ENCODE data around the gene UBALD2.
"Not testable (repeated sequence)": the region's sequence is repeated elsewhere in the genome, so short reads cannot be mapped to it uniquely, and the experiment has no call there.

UBALD2 gene

DNA sequence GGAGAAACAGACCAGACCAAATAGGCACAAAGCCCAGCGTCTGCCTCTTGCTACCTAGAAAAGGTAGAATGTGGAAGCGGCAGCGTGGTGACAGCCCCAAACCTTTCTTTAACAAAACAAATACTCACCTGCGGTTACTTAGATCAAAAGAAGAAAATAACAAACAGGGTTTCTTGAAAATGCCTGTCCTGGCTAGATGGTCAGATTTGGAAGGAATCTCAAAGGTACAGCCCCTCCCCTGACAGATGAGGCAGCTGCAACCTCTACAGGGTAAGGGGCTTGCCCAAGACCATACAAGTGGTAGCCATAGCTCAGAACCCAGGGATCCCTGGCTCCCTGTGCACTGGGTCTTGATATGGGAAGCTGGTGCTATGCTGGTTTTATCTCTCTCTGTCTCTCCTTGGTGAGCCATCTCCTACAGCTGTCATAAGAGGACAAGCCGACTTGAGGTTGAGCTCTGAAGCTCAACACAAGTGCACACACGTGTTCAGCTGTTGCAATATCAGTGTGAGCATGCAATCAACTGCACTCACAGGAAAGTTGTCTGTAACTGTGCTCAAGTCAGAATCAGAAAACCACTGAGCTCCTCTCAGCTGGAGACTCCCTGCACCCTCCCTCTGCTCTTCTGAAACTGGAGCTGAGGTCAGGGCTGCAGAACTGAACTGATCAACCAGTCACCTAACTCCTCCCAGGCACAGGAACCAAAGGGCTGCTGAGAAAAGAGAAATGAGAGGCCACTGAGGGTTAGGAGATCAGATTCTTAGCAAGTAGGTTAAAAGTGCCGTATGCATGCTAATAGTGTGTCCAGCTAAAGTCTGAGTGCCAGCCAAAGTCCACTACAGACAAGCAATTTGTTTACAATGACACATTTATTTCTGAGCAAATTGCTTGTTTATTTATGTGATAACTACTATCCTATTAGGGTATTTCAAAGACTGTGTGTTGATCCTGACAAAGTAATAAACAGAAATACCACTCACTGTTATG lies 18.8 kb upstream of the UBALD2 start:
- Histone ChIP-seq H3K9me3 (ENCODE audit: control insufficient read depth in 2 of 2, low read length in 2 of 2) (no peaks in the 10 kb centered on the region), H3K27ac (ENCODE audit: low read length) (no peak overlapping the region), H3K4me1 (ENCODE audit: control insufficient read depth, insufficient read depth, low read length) (peaks cover 1% of the 10 kb centered on the region), H3K36me3 (ENCODE audit: control insufficient read depth in 2 of 2, insufficient read depth in 2 of 2, low read length in 2 of 2) (no peaks in the 10 kb centered on the region), H3K9ac (ENCODE audit: low read length in 2 of 2) (no peak overlapping the region), H3K4me3 (ENCODE audit: low read length in 2 of 2) (no peak overlapping the region), H3K27me3 (ENCODE audit: control insufficient read depth in 1 of 2, insufficient read depth in 2 of 2, low read length in 2 of 2) (peaks cover 0 to 3% of the 10 kb centered on the region in 2 donors)

DNA sequence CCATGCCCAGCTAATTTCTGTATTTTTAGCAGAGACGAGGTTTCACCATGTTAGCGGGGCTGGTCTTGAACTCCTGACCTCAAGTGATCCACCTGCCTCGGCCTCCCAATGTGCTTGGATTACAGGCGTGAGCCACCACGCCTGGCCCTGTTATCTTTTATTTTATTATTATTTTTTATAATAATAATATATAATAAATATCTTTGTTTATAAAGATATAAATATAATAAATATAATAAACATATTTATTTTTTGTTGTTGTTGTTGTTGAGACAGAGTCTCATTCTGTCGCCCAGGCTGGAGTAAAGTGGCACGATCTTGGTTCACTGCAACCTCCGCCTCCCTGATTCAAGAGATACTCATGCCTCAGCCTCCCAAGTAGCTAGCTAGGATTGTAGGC lies 17.8 kb upstream of the UBALD2 start:
- Histone ChIP-seq H3K27me3 (ENCODE audit: control insufficient read depth in 1 of 2, insufficient read depth in 2 of 2, low read length in 2 of 2) (peaks cover 0 to 7% of the 10 kb centered on the region in 2 donors), H3K4me1 (ENCODE audit: control insufficient read depth, insufficient read depth, low read length) (no peaks in the 10 kb centered on the region), H3K27ac (ENCODE audit: low read length) (no peak overlapping the region), H3K36me3 (ENCODE audit: control insufficient read depth in 2 of 2, insufficient read depth in 2 of 2, low read length in 2 of 2) (no peaks in the 10 kb centered on the region), H3K4me3 (ENCODE audit: low read length in 2 of 2) (no peak overlapping the region), H3K9me3 (ENCODE audit: control insufficient read depth in 2 of 2, low read length in 2 of 2) (no peaks in the 10 kb centered on the region), H3K9ac (ENCODE audit: low read length in 2 of 2) (no peak overlapping the region)

DNA sequence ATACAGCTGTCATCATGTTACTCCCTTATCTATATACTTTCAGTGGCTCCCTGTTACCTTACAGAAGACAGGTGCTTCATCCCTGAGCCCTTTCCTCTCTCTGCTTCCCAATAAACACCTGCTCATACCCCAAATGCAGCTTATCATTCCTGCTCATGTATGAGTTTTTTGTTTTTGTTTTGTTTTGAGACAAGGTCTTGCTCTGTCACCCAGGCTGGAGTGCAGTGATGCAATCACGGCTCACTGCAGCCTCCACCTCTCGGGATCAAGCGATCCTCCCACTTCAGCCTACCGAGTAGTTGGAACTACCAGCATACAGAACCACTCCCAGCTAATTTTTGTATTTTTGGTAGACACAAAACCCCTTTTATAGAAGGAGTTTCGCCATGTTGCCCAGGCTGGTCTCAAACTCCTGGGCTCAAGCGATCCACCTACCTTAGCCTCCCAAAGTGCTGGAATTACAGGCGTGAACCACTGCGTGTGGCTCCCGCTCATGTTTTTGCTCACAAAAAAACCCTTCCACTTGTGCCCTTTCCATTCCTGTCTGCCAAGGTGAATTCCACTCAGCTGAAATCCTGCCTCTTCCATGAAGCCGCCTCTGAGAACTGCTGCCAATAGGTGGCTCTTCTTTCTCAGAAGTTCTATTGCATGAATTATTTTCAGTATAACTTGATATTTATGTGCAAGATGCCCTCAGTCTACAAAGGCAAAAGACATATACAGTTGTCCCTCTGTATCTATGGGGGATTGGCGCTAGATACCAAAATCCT lies 16.9 kb upstream of the UBALD2 start:
- no peak overlapping the region for H3K27ac ChIP-seq (ENCODE audit: low read length)
- no peak overlapping the region for H3K4me3 ChIP-seq (ENCODE audit: low read length in 2 of 2)
- H3K9ac ChIP-seq (ENCODE audit: low read length in 2 of 2): no peak overlapping the region
- H3K27me3 ChIP-seq (ENCODE audit: control insufficient read depth in 1 of 2, insufficient read depth in 2 of 2, low read length in 2 of 2): peaks cover under 1 to 8% of the 10 kb centered on the region in 2 donors
- peaks cover under 1% of the 10 kb centered on the region for H3K4me1 ChIP-seq (ENCODE audit: control insufficient read depth, insufficient read depth, low read length)
- no peaks in the 10 kb centered on the region for H3K9me3 ChIP-seq (ENCODE audit: control insufficient read depth in 2 of 2, low read length in 2 of 2)
- H3K36me3 ChIP-seq (ENCODE audit: control insufficient read depth in 2 of 2, insufficient read depth in 2 of 2, low read length in 2 of 2): no peaks in the 10 kb centered on the region

DNA sequence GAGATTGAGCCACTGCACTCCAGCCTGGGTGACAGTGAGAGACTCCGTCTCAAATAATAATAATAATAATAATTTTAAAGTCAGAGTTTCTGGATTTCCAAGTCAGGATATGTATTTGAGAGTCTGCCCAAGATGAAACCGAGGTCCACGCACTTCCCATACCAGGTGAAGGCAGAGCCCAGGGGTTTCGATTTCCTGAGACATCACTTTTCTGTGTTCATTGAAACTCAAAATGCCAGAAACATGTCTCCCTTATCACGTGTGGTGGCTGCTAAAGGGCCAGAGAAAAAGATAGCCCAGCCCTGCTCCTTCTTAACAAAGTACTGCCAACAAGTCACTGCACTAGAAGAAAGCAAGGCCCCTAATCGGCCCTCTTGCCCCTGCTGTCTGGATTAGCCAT lies 15.0 kb upstream of the UBALD2 start:
- Histone ChIP-seq H3K36me3 (ENCODE audit: control insufficient read depth in 2 of 2, insufficient read depth in 2 of 2, low read length in 2 of 2) (no peaks in the 10 kb centered on the region), H3K9ac (ENCODE audit: low read length in 2 of 2) (no peak overlapping the region), H3K9me3 (ENCODE audit: control insufficient read depth in 2 of 2, low read length in 2 of 2) (no peaks in the 10 kb centered on the region), H3K27me3 (ENCODE audit: control insufficient read depth in 1 of 2, insufficient read depth in 2 of 2, low read length in 2 of 2) (peaks cover 3 to 11% of the 10 kb centered on the region in 2 donors), H3K27ac (ENCODE audit: low read length) (no peak overlapping the region), H3K4me1 (ENCODE audit: control insufficient read depth, insufficient read depth, low read length) (peaks cover 3% of the 10 kb centered on the region), H3K4me3 (ENCODE audit: low read length in 2 of 2) (no peak overlapping the region)

DNA sequence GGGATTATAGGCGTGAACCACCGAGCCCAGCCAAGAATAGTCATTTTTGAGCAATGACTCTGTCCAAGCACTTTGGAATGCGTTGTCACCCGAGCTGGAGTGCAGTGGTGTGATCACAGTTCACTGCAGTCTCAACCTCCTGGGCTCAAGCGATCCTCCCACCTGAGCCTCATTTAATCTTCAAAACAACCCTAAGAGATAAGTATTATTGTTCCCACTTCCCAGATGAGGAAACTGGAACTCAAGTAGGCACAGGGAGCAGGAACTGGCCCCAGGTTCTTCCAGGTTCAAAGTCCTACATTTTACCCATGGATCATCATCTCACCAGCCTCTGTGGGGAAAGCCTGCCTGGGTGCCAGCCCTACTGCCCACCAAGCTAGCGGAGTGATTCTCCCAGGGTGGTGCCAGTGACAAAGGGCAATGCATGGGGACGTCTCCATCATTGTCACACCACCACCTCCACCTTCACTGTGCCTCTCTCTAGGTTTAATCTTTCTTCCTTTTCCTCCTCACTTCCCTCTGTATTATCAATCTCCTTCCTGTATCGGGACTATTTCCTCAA lies 13.6 kb upstream of the UBALD2 start:
- no peaks in the 10 kb centered on the region for H3K9me3 ChIP-seq (ENCODE audit: control insufficient read depth in 2 of 2, low read length in 2 of 2)
- peaks cover 3% of the 10 kb centered on the region for H3K4me1 ChIP-seq (ENCODE audit: control insufficient read depth, insufficient read depth, low read length)
- H3K36me3 ChIP-seq (ENCODE audit: control insufficient read depth in 2 of 2, insufficient read depth in 2 of 2, low read length in 2 of 2): no peaks in the 10 kb centered on the region
- H3K4me3 ChIP-seq (ENCODE audit: low read length in 2 of 2): no peak overlapping the region
- H3K27ac ChIP-seq (ENCODE audit: low read length): peak overlapping the region; percentile 24
- peaks cover 3 to 11% of the 10 kb centered on the region in 2 donors for H3K27me3 ChIP-seq (ENCODE audit: control insufficient read depth in 1 of 2, insufficient read depth in 2 of 2, low read length in 2 of 2)
- H3K9ac ChIP-seq (ENCODE audit: low read length in 2 of 2): no peak overlapping the region

DNA sequence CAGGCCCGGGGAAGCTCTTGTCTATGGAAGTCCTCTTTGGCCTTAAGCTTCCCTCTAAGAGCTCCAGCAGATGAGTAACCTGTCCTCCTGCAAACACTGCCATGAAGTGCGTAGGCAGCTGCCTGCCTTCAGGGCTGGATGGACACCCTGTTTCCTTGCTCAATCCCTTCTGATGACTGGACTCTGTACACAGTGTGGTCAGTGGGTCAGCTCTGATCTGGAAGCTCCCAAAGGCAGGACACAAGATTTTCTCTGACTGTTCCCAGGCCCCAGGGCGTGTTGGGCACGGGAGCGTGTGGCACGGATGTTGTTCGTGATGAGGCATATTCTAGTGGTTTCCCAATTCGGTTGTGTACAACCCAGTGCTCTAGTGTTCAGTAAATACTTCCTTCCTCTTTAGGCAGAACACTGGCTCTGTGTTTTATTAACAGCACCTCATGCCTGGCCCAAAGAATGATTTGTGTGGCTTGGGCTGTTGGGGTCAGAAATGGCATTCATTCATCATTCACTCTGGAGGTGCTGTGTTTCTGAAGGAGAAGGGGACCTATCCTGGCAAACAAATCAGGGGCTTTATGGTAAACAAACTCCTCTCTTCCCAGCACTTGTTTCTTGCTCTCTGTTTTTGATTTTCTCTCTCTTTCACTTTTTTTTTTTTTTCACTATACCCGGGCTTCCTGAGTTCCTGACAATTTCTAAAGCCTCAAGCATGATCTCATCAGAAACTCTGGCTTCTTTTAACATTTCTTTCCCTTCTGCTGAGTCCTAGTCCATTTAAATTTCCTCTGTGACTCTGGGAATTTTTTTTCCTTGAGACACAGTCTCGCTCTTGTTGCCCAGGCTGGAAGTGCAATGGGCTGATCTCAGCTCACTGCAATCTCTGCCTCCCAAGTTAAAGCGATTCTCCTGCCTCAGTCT lies 12.9 kb upstream of the UBALD2 start:
- Histone ChIP-seq H3K4me3 (ENCODE audit: low read length in 2 of 2) (no peak overlapping the region), H3K27me3 (ENCODE audit: control insufficient read depth in 1 of 2, insufficient read depth in 2 of 2, low read length in 2 of 2) (peaks cover 3 to 11% of the 10 kb centered on the region in 2 donors), H3K9ac (ENCODE audit: low read length in 2 of 2) (peak overlapping the region in 1 of 2 donors; percentile 13), H3K4me1 (ENCODE audit: control insufficient read depth, insufficient read depth, low read length) (peaks cover 3% of the 10 kb centered on the region), H3K36me3 (ENCODE audit: control insufficient read depth in 2 of 2, insufficient read depth in 2 of 2, low read length in 2 of 2) (no peaks in the 10 kb centered on the region), H3K9me3 (ENCODE audit: control insufficient read depth in 2 of 2, low read length in 2 of 2) (no peaks in the 10 kb centered on the region), H3K27ac (ENCODE audit: low read length) (peak overlapping the region; percentile 24)

DNA sequence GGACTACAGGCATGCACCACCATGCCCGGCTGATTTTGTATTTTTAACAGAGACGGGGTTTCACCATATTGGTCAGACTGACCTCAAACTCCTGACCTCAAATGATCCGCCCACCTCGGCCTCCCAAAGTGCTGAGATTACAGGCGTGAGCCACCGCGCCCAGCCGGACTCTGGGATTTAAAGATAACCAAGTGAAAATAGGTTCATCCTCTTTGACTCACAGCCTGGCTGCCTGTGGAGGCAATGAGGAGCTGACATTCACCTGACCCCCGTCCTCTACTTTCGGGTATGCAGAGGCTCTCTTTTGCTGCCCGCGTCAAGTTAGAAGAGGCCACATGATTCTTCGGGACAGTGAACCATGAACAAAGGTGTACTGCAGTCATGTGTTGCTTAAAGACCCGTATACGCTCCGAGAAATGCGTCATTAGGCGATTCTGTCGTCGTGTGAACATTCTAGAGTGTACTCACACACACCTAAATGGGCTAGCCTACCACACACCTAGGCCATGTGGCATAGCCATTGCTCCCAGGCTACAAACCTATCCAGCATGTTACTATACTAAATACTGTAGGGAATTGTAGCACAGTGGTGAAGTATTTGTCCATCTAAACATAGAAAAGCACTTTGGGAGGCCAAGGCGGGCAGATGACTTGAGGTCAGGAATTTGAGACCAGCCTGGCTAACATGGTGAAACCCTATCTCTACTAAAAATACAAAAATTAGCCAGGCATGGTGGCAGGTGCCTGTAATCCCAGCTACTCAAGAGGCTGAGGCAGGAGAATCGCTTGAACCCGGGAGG lies 12.0 kb upstream of the UBALD2 start:
- H3K27ac ChIP-seq (ENCODE audit: low read length); H3K36me3 ChIP-seq (ENCODE audit: control insufficient read depth in 2 of 2, insufficient read depth in 2 of 2, low read length in 2 of 2); H3K9ac ChIP-seq (ENCODE audit: low read length in 2 of 2): not testable (repeated sequence)

DNA sequence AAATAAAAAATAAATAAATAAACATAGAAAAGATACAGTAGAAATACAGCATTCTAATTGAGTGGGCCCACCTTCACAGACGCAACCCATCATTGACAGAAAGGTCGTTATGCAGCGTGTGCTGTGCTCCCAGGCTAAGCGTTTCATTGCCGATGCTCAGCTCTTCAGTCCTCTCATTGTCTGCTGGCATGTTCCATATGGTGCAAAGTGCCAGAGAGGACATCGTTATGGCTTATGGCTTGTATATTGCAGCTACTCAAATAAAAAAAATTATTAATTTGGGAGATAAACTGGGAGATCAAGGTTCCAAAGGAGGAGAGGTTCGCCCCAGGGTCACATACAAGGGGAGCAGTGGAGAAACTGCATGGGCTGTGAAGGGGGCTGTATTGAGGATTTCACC lies 11.3 kb upstream of the UBALD2 start:
- Histone ChIP-seq H3K9ac (ENCODE audit: low read length in 2 of 2) (no peak overlapping the region), H3K27ac (ENCODE audit: low read length) (no peak overlapping the region), H3K4me1 (ENCODE audit: control insufficient read depth, insufficient read depth, low read length) (peaks cover 3% of the 10 kb centered on the region)

More for the DNA sequence above, 12.0 kb upstream of the UBALD2 start:
- not testable (repeated sequence) for H3K4me3 ChIP-seq (ENCODE audit: low read length in 2 of 2); H3K4me1 ChIP-seq (ENCODE audit: control insufficient read depth, insufficient read depth, low read length); H3K9me3 ChIP-seq (ENCODE audit: control insufficient read depth in 2 of 2, low read length in 2 of 2)
- H3K27me3 ChIP-seq (ENCODE audit: control insufficient read depth in 1 of 2, insufficient read depth in 2 of 2, low read length in 2 of 2): peaks cover 3 to 11% of the 10 kb centered on the region in 2 donors

DNA sequence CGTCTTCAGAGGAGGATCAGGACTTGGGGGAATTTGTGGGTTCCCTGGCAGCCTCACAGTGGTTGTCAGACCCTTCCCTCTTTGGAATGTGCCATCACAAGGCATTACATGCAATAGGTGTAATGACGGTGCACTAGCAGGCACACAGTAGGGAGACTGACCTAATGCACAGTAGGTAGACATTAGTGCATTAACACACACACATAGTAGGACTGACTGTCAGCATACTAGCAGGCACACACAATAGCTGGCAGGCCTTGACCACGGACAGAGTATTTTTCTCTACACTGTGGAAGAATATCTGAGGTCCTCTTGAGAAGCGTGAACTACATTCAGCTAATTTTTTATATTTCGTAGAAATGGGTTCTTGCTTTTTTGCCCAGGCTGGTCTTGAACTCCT lies 10.9 kb upstream of the UBALD2 start:
- peaks cover 3% of the 10 kb centered on the region for H3K4me1 ChIP-seq (ENCODE audit: control insufficient read depth, insufficient read depth, low read length)
- no peaks in the 10 kb centered on the region for H3K9me3 ChIP-seq (ENCODE audit: control insufficient read depth in 2 of 2, low read length in 2 of 2)
- H3K27me3 ChIP-seq (ENCODE audit: control insufficient read depth in 1 of 2, insufficient read depth in 2 of 2, low read length in 2 of 2): peaks cover 3 to 11% of the 10 kb centered on the region in 2 donors
- no peaks in the 10 kb centered on the region for H3K36me3 ChIP-seq (ENCODE audit: control insufficient read depth in 2 of 2, insufficient read depth in 2 of 2, low read length in 2 of 2)
- H3K9ac ChIP-seq (ENCODE audit: low read length in 2 of 2): no peak overlapping the region
- H3K4me3 ChIP-seq (ENCODE audit: low read length in 2 of 2): no peak overlapping the region
- no peak overlapping the region for H3K27ac ChIP-seq (ENCODE audit: low read length)

More for the DNA sequence above, 11.3 kb upstream of the UBALD2 start:
- H3K27me3 ChIP-seq (ENCODE audit: control insufficient read depth in 1 of 2, insufficient read depth in 2 of 2, low read length in 2 of 2): peaks cover 3 to 11% of the 10 kb centered on the region in 2 donors
- H3K36me3 ChIP-seq (ENCODE audit: control insufficient read depth in 2 of 2, insufficient read depth in 2 of 2, low read length in 2 of 2): no peaks in the 10 kb centered on the region
- H3K9me3 ChIP-seq (ENCODE audit: control insufficient read depth in 2 of 2, low read length in 2 of 2): no peaks in the 10 kb centered on the region
- H3K4me3 ChIP-seq (ENCODE audit: low read length in 2 of 2): no peak overlapping the region

Data from stomach smooth muscle (tissue), 2 donors.